Activated gamma-delta T cell (primary cell): ENCODE data around the gene SH3RF1.
A peak's percentile ranks its signal among the peaks of the same experiment; 100 is the strongest.

Experiments
- DNase-seq: peaks from one replicate; lab custom pipeline; 2025; lab: John Stamatoyannopoulos, UW

The SH3RF1 gene

DNA sequence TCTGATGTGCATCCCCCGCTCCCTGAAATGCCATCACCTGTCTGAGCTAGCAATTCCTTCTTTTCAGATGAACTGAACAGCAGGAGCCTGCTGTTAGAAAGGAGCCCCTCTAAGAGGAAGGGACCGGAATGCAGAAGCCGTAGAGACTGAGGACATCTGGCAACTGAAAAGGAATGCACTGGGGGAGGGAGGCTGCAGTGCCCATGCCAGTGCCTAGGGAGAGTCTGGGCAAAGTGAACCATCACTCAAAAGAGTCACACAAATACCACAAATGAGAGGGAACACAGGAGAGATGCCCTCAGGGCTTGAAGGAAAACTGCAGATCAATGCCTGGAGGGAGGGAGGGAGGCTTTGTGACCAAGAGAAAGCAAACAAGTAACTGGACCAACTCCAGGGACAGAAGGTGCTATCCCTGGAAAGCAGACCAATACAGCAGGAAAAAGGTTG is 166.8 kb downstream of the SH3RF1 start:
- DNase-seq: no peak

- no peak for DNase-seq
Observed at GRCh38 chr4:169102026-169102425, 168.7 kb downstream of the SH3RF1 start.

- DNase-seq: no peak
Observed at GRCh38 chr4:169100670-169101101, 170.1 kb downstream of the SH3RF1 start.

DNA sequence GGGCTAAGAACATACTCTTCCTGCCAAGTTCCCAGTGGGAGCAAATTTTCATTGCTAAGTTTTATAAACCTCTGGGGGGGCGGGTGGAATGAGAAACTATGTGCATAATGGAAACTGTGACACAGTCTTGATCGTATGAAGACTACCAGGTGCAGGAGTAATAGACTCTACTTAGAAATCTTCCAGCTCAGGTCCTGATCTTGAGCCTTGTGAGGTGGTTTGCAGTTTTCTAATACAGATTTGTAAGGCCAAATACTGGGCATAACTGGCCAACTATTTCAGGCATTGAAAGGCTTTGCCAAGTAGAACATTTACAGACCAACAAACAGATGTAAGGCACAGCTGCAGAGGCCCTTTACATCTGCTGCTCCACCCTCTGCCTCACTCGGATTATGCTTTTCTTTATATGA is 171.0 kb downstream of the SH3RF1 start:
- no peak for DNase-seq

- DNase-seq: no peak
Observed at GRCh38 chr4:169098969-169099690, 171.6 kb downstream of the SH3RF1 start.

- no peak for DNase-seq
Observed at GRCh38 chr4:169098532-169098931, 172.2 kb downstream of the SH3RF1 start.

- no peak for DNase-seq
Observed at GRCh38 chr4:169098054-169098497, 172.7 kb downstream of the SH3RF1 start.

DNA sequence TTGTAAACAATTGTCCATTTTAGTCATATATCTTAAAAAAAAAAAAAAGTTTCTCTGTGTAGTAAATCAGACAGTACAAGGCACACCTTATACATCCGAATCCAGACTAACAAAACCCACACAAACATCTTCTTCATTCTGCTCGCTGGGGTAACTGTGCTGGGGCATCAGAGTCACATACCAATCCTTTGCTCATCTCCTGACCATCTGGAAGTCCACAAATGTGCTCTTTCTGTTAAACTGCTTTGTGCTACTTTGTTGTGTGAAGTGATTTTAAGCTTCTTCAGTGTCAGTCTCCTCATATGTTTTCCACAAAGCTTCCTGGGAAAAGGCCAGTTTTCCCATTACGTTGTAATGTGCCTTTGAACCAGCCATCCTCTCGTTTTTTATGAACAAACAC is 174.5 kb downstream of the SH3RF1 start:
- no peak for DNase-seq

DNA sequence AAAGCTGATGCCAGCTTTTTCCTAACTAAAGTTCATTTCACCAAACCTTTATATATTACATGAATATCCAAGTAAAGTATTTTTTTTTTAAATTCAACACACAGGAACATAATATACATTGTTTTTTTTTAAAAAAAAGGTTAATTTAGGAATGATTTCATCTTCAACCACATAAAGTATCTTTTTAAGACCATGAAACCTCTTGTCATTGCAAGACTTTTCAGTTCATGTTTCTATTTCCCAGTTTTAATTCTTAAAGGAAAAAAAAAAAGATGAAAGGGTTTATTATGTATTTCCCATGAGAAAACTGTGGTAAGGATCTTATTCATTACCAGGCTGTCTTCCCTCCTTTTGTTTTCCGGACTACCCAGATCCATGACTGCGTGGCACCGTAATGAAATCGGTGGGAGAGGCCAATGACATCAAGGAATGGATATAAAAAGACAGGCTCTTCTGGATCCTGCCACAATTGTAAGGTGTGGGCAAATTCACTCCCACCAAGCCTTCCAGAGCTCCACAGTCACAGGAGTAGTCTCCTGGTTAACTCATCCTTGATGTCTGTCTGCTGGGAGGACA is 176.0 kb downstream of the SH3RF1 start:
- DNase-seq: no peak

- DNase-seq: no peak
Observed at GRCh38 chr4:169092889-169093522, 177.8 kb downstream of the SH3RF1 start.

- no peak for DNase-seq
Observed at GRCh38 chr4:169090484-169091215, 180.1 kb downstream of the SH3RF1 start.

DNA sequence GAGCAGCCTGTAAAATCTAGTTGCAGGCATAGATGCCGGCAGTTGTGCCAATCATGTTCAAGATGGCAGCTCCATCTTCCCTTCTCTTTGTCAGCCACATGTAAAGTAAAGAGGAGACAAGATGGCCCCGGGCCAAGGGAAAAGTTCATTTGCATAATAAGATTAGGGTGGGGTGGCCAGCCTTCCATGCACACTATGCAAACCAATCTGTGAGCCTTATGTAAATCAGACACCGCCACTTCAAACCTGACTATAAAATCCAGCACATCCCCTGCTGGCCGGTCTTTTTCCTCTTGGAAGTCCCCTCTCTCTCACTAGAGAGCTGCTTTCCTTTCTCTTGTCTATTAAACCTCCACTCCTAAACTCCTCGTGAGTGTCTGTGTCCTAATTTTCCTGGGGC is 181.8 kb downstream of the SH3RF1 start:
- DNase-seq: no peak

DNA sequence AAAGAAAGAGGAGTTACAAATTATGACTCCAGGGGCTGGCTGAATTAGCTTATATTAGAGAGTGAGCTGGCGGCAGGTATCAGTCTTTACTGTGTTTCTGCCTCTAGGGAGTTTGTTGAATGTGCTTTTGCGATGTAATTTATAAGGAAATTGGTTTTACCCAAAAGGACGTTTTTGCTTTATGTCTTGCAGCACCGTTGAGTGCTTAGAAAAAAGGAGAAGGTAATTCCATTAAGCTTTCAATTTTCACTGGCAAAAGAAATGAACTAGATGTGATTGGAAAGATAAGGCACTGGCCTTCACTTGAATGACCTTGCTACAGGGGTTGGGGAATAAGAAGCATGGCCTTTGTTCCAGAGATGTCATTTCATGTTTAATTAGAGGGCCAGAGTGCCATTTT is 185.8 kb downstream of the SH3RF1 start:
- no peak for DNase-seq

- DNase-seq: no peak
Observed at GRCh38 chr4:169080981-169081380, 189.8 kb downstream of the SH3RF1 start.

- DNase-seq: peak; percentile 7
Observed at GRCh38 chr4:169079942-169080827, 190.6 kb downstream of the SH3RF1 start.

DNA sequence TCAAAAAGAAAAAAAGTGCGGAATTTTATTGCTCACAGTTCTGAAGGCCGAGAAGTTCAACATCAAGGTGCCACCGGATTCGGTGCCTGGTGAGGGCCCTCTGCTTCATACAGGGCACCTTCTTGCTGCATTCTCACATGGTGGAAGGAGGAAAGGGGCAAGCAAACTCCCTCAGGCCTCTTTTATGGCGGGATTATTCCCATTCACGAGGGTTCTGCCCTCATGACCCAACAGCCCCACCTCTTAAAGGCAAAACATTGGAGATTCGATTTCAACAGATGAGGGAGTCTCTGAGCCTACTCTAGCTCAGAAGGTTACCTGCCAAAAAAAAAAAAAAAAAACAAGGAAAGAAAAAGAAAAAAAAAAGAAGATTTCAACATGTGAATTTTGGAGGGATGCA is 196.6 kb downstream of the SH3RF1 start:
- DNase-seq: no peak

GRCh38 chr4:169071747-169072146 is 199.0 kb downstream of the SH3RF1 start:
- no peak for DNase-seq

GRCh38 chr4:169070895-169071218 is 199.9 kb downstream of the SH3RF1 start:
- DNase-seq: no peak

GRCh38 chr4:169070071-169070894 is 200.5 kb downstream of the SH3RF1 start:
- no peak for DNase-seq

DNA sequence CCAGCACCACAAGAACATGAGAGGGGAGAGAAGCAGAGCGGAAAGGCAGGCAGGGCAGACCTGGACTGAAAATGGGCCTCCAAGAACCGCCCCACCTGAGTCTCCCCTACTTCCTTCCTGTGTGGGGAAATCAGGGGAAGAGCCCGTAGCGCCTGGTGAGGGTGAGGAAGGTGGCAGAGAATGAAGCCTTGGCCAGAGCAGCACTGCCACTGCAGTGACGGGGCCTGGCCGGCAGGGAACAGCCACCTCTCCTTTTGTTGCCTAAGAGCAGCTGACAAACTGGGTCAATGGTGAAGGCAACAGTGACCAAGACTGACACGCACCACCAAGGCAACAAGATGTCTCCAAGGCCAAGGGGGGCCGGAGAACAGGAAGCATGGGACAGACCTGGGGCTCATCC is 202.3 kb downstream of the SH3RF1 start:
- no peak for DNase-seq

- DNase-seq: no peak
Observed at GRCh38 chr4:169066934-169067333, 203.8 kb downstream of the SH3RF1 start.
